ENCODE data around the gene SIVA1. TPM values are rescaled to one million over a fixed set of nuclear protein-coding genes. Genes with fewer than 3 reads are reported as not detected.

SIVA1 gene
- total RNA-seq, 2 donors from 2014 or later, result 82.5 to 87.3 TPM

DNA sequence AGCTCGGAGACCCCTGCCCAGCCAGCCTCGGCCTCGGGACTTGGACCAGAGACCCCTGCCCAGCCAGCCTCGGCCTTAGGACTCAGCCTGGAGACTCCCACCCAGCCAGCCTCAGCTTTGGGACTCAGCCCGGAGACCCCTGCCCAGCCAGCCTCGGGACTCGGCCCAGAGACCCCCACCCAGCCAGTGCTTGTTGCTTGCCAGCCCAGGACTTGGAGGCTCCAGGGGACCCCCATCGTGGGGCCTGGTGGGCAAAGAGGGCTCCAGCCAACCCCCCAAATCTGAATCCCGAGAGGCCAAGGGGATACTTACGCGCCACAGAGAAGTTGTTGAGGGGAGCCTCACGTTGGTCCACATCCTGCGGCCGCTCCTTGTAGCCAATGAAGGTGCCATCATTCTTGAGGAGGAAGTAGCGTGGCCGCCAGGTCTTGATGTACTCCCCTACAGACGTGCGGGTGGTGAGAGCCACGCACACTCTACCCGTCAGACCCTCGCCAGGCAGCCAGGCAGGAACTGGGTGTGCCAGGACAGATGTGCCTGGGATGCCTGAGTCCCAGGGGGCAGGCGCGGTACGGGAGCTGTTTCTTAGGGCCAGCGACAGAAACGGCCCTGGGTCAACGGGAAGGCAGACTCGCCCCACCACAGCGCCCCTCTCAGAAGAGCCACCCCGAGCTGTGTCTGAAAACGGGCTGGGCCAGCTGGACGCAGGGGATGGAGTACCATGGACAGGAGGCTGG is 27.0 kb downstream of the SIVA1 start:
- H3K27me3 ChIP-seq (ENCODE audit: control insufficient read depth, insufficient read depth, low read length, poor library complexity, severe bottlenecking), result no peaks in the 10 kb centered on the region
- Mint-ChIP-seq H3K4me3 (no peak overlapping the region), H3K9me3 (no peaks in the 10 kb centered on the region), H3K27ac (no peak overlapping the region), H3K36me3 (ENCODE audit: low read depth) (peaks cover 21% of the 10 kb centered on the region), H3K4me1 (no peaks in the 10 kb centered on the region), H3K27me3 (ENCODE audit: insufficient read depth) (no peaks in the 10 kb centered on the region)
- H3K9ac ChIP-seq (ENCODE audit: extremely low read depth, low read length, poor library complexity, severe bottlenecking), result no peak overlapping the region
- WGBS, 2 experiments (ENCODE audit: insufficient coverage in 1 of 2, insufficient read length in 1 of 2), result 95 to 96% methylated on average over 23 to 32 of the region's 32 CpGs
- H3K4me1 ChIP-seq (ENCODE audit: control insufficient read depth, insufficient read depth, low read length), result no peaks in the 10 kb centered on the region
- peaks cover 32% of the 10 kb centered on the region for H3K36me3 ChIP-seq (ENCODE audit: control insufficient read depth, insufficient read depth, low read length)
- no peaks in the 10 kb centered on the region for H3K9me3 ChIP-seq (ENCODE audit: control insufficient read depth, low read length)
- no peak for DNase-seq
- H3K4me3 ChIP-seq (ENCODE audit: low read length), result no peak overlapping the region
- H3K27ac ChIP-seq (ENCODE audit: low read depth, low read length), result no peak overlapping the region
- TF ChIP-seq, protein P1, sequence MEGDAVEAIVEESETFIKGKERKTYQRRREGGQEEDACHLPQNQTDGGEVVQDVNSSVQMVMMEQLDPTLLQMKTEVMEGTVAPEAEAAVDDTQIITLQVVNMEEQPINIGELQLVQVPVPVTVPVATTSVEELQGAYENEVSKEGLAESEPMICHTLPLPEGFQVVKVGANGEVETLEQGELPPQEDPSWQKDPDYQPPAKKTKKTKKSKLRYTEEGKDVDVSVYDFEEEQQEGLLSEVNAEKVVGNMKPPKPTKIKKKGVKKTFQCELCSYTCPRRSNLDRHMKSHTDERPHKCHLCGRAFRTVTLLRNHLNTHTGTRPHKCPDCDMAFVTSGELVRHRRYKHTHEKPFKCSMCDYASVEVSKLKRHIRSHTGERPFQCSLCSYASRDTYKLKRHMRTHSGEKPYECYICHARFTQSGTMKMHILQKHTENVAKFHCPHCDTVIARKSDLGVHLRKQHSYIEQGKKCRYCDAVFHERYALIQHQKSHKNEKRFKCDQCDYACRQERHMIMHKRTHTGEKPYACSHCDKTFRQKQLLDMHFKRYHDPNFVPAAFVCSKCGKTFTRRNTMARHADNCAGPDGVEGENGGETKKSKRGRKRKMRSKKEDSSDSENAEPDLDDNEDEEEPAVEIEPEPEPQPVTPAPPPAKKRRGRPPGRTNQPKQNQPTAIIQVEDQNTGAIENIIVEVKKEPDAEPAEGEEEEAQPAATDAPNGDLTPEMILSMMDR (conservative IDR thresholded peaks at IDR 0.05), result no peak

DNA sequence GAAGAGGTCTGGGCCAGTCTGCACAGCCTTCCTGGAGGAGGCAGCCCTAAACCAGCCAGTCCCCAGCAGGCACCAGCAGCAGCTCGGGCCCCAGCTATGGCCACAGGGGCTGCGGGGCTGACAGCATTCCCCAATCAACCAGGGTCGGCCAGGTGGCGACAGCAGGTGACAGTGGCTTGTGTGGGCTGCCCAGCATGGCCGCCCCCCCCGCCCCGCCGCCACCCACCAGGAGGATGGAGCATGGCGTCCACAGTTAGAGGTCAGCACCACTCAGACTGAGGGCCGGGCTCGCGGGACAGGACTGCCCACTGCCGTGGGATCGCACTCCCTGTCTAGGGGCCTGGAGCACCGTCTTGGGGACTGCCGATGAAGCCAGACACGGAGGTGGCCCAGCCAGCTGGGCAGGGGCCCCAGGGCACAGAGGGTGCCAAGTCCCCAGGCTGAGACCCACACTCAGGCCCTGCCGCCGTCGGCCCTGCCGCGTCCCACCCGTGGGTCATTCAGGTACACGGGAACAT is 27.6 kb downstream of the SIVA1 start:
- Histone ChIP-seq H3K4me1 (ENCODE audit: control insufficient read depth, insufficient read depth, low read length) (no peaks in the 10 kb centered on the region), H3K9ac (ENCODE audit: extremely low read depth, low read length, poor library complexity, severe bottlenecking) (no peak overlapping the region), H3K9me3 (ENCODE audit: control insufficient read depth, low read length) (no peaks in the 10 kb centered on the region), H3K27me3 (ENCODE audit: control insufficient read depth, insufficient read depth, low read length, poor library complexity, severe bottlenecking) (no peaks in the 10 kb centered on the region), H3K27ac (ENCODE audit: low read depth, low read length) (no peak overlapping the region), H3K36me3 (ENCODE audit: control insufficient read depth, insufficient read depth, low read length) (peaks cover 26% of the 10 kb centered on the region), H3K4me3 (ENCODE audit: low read length) (no peak overlapping the region)
- WGBS, 2 experiments (ENCODE audit: insufficient coverage in 1 of 2, insufficient read length in 1 of 2), result 94 to 97% methylated on average over 13 to 24 of the region's 24 CpGs
- no peak for DNase-seq
- Mint-ChIP-seq H3K27ac (no peak overlapping the region), H3K4me3 (no peak overlapping the region), H3K27me3 (ENCODE audit: insufficient read depth) (no peaks in the 10 kb centered on the region), H3K9me3 (no peaks in the 10 kb centered on the region), H3K4me1 (no peaks in the 10 kb centered on the region), H3K36me3 (ENCODE audit: low read depth) (peaks cover 20% of the 10 kb centered on the region)
- TF ChIP-seq, protein P1 (conservative IDR thresholded peaks at IDR 0.05), result no peak

DNA sequence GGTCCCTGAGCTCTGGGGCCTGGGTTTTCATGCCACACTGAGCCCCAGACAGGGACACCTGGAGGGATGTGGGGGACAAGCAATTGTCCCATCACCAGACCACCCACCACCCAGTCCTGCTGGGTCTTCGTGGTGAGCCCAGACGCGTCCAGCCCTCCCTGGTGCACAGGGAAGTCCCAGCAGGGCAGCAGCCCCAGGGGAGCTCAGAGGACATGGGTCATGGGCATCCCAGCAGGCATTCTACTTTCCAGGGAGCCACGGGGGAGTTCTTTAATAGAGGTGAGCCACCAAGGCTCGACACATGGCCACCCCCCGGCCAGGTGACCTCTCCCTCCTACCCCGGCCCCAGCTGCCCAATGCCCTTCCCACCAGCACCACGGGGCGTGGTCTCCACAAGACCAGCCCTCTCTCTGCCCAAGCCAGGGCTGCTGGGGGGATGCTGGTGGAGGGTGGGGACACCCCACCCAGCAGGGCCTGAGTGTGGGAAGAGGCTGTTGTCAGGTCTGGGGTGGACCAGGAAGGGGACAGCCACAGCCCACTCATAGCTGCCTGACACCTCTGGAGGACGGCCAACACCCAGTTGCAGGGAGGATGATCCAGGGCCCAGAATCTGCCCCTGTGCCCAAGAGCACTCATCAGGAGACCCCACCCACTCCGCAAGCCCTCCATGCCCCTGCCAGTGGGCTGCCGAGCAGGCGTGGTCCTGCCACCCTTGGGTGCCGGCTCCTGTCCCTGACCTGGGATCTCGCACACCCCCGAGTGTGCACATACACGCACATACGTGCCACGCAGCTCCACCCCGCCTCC is 28.5 kb downstream of the SIVA1 start:
- Histone ChIP-seq H3K27me3 (ENCODE audit: control insufficient read depth, insufficient read depth, low read length, poor library complexity, severe bottlenecking) (no peaks in the 10 kb centered on the region), H3K36me3 (ENCODE audit: control insufficient read depth, insufficient read depth, low read length) (peaks cover 18% of the 10 kb centered on the region), H3K9ac (ENCODE audit: extremely low read depth, low read length, poor library complexity, severe bottlenecking) (no peak overlapping the region), H3K4me1 (ENCODE audit: control insufficient read depth, insufficient read depth, low read length) (no peaks in the 10 kb centered on the region), H3K9me3 (ENCODE audit: control insufficient read depth, low read length) (no peaks in the 10 kb centered on the region), H3K4me3 (ENCODE audit: low read length) (no peak overlapping the region), H3K27ac (ENCODE audit: low read depth, low read length) (no peak overlapping the region)
- Mint-ChIP-seq H3K4me3 (no peak overlapping the region), H3K27ac (no peak overlapping the region), H3K27me3 (ENCODE audit: insufficient read depth) (no peaks in the 10 kb centered on the region), H3K9me3 (no peaks in the 10 kb centered on the region), H3K36me3 (ENCODE audit: low read depth) (peaks cover 11% of the 10 kb centered on the region), H3K4me1 (no peaks in the 10 kb centered on the region)
- WGBS, 2 experiments (ENCODE audit: insufficient coverage in 1 of 2, insufficient read length in 1 of 2), result 90 to 97% methylated on average over 5 to 20 of the region's 20 CpGs
- TF ChIP-seq, protein P1 (conservative IDR thresholded peaks at IDR 0.05), result no peak
- no peak for DNase-seq

Measured in endodermal cell (in vitro differentiated cells).